Right ventricle myocardium inferior (tissue), 1 donor: Measurements from ENCODE around the gene SLC16A3. TPM values are rescaled to one million over a fixed set of nuclear protein-coding genes. Genes with fewer than 3 reads are reported as not detected.

Experiments
- ATAC-seq: fragments of 200-7000 bp; cut with Tn5 transposase; one replicate; pipeline ENCODE4 v1.9.1; 2020; ENCODE audit warnings: mild to moderate bottlenecking, moderate library complexity
- DNase-seq: peaks from one replicate; pipeline ENCODE4 v3.0.0; 2021; ENCODE audit errors: missing footprints
- intact Hi-C: fragments of 100-400 bp; cut with DNase I; formaldehyde crosslinking; loops from one replicate; pipeline ENCODE4 v1.11.0; 2022
- microRNA-seq: library from miRNA; unstranded; fragments of <30 nt; microRNA quantifications from one replicate; pipeline ENCODE4 v1.2.0, GENCODE V29; 2020
- total RNA-seq: library from RNA; stranded (reverse); fragmentation: NEBNext Ultra II Directional; extraction: Animal tissue kit (Norgen Biotek cat#: 25700); gene quantifications from one replicate; pipeline ENCODE4 v1.2.1, GENCODE V29; 2021
- donor health status: DM: no; HTN: yes; CAD: no; lungs with severe emphysema.

Gene SLC16A3
- total RNA-seq, 1 donor from 2014 or later: 10.4 TPM

DNA sequence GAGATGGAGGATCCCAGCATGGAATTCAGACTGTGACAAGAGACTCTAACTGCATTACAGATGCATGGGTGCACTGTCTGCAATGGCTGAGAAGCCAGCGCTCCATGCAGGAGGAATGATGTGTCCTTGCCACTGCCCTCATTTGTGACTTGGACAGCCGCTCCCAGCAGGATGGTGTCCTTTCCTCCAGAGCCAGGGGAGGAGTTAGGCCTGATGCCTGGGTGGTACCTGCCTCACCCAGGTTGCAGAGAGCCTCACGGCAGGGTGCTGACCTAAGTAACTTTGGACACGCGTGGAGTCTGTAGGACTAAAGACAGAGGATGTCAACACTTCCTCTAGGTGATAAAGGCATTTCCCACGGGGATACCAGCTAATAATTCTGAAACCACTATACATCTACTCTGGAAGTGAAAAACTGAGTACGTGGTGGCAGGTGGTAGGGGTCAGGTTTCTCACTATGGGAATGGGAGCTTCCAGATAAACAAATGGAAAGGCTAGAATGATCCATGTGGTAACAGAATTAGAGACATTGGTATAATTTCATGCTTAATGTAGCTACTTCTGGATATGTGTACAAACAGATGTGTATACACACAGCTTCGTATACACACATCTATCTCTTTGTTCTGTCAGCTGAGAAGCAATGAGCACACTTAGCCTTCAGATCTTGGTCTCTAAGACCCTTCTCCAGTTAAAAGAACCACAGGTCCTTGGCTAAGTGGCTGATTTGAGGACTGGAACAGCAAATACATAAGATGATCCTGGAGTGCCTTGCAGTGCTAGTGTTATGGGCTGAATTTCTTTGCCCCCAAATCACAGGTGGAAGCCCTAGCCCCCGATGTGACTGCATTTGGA is 58.4 kb downstream of the SLC16A3 start:
- intact Hi-C loops: no loop called here
- no peak for DNase-seq
- no peak for ATAC-seq

DNA sequence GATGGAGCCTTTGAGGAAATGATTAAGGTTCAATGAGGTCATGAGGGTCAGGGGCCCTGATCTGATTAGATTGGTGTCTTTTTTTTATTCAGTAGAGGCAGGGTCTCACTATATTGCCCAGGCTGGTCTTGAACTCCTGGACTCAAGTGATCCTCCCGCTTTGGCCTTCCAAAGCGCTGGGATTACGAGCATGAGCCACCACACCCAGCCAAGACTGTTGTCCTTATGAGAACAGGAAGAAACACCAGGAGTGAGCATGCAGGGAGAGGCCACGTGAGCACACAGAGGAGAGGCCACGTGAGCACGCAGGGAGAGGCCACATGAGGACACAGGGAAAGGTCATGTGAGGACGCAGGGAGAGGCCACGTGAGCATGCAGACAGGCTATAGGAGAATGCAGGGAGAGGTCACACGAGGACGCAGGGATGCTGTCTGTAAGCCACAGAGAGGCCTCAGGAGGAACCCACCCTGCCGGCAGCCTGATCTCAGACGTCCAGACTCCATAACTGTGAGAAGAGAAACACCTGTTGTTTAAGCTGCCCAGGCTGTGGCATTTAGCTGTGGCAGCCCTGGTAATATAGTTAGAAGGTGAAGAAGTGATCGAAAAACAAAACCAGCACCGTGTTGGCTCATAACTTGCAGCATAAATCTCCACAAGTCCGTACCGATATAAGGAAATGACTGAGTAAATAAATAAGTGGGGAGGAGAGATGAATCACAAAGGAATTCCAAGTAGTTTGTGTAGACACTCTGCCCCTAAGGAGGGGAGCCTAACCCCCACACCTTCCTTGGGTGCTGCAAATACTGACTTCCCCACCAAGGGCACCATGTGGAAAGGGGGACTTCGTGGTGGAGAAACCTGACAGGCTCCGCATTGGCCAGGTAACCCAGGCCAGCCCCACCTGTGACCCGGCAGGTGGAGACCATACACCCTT is 59.3 kb downstream of the SLC16A3 start:
- peak; percentile 36 for ATAC-seq
- DNase-seq: peak; percentile 83
- intact Hi-C loops: no loop called here

Small RNA genes lying within 50 kb of the gene (microRNA-seq; reads per million reads assigned to microRNA genes)
- gene MIR6787: not detected

Other genes with a start within 250 kb of the SLC16A3 start
- 30.5 TPM for gene CENPX, start 206.2 kb upstream of the SLC16A3 start, total RNA-seq
- 5.3 TPM for gene LRRC45, start 205.7 kb upstream of the SLC16A3 start, total RNA-seq
- 2.2 TPM for gene RAC3, start 197.4 kb upstream of the SLC16A3 start, total RNA-seq
- gene DCXR, start 191.3 kb upstream of the SLC16A3 start, total RNA-seq: 175 TPM
- 19.3 TPM for gene RFNG, start 177.2 kb upstream of the SLC16A3 start, total RNA-seq
- 80.9 TPM for gene GPS1, start 177.1 kb upstream of the SLC16A3 start, total RNA-seq
- gene DUS1L, start 163.2 kb upstream of the SLC16A3 start, total RNA-seq: 59.3 TPM
- gene FASN, start 130.8 kb upstream of the SLC16A3 start, total RNA-seq: 46.6 TPM
- gene CCDC57, start 16.2 kb upstream of the SLC16A3 start, total RNA-seq: 7.9 TPM
- 62.6 TPM for gene CSNK1D, start 44.7 kb downstream of the SLC16A3 start, total RNA-seq
- 0.73 TPM for gene CD7, start 88.6 kb downstream of the SLC16A3 start, total RNA-seq
- gene SECTM1, start 104.7 kb downstream of the SLC16A3 start, total RNA-seq: 4.9 TPM
- not detected for gene TEX19, start 130.2 kb downstream of the SLC16A3 start, total RNA-seq
- gene UTS2R, start 142.7 kb downstream of the SLC16A3 start, total RNA-seq: 0.76 TPM
- 14.4 TPM for gene HEXD, start 189.3 kb downstream of the SLC16A3 start, total RNA-seq
- gene OGFOD3, start 189.5 kb downstream of the SLC16A3 start, total RNA-seq: 23.5 TPM
- gene CYBC1, start 221.7 kb downstream of the SLC16A3 start, total RNA-seq: 29.4 TPM
- gene NARF, start 229.7 kb downstream of the SLC16A3 start, total RNA-seq: 72.7 TPM